ENCODE data around the gene TIMM13.

The TIMM13 gene

GRCh38 chr19:2454199-2454961 lies 27.0 kb upstream of the TIMM13 start:
- no peaks in the 10 kb centered on the region; the same call in 1 of the 2 replicates for H3K4me1 ChIP-seq
- H3K36me3 ChIP-seq, result peaks cover 21% of the 10 kb centered on the region
- no peak overlapping the region for H3K4me3 ChIP-seq (ENCODE audit: low read depth, low read length)
- TF ChIP-seq CTCF (IDR thresholded peaks at IDR 0.05; ENCODE audit: low read depth, low read length), result no peak
- H3K9me3 ChIP-seq, result no peaks in the 10 kb centered on the region
- DNase-seq, result no peak
- no peaks in the 10 kb centered on the region for H3K27me3 ChIP-seq

DNA sequence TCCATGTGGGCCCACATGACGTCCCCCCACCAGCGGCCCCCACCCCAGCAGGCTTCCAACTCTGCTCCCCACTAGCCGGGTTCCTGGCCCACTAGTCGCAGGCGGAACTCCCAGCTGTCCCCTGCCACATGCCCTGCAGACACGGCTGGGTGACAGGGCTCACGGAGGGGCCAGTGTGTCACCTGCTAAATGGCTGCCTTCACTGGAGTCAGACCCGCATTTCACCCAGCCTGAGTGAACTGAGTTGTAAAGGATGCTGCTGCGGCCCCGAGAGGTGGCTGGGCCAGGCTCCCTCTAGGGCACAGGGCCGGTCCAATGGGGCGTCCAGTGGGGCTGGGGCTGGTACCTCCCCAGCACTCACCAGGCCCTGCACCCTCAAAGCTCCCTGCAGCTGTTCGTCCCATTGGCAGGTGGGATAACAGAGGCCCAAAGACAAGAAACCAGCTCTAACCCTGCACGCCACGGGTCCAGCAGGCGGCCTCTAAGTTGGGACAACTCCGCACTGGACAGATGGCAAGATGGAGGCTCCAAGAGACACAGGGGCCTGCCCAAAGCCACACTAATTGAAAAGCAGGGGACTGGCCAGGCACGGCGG lies 26.1 kb upstream of the TIMM13 start:
- no peak for TF ChIP-seq CTCF (IDR thresholded peaks at IDR 0.05; ENCODE audit: low read depth, low read length)
- no peak overlapping the region for H3K4me3 ChIP-seq (ENCODE audit: low read depth, low read length)
- H3K36me3 ChIP-seq, result peaks cover 25% of the 10 kb centered on the region
- H3K27me3 ChIP-seq, result no peaks in the 10 kb centered on the region
- no peaks in the 10 kb centered on the region; the same call in 1 of the 2 replicates for H3K4me1 ChIP-seq
- no peaks in the 10 kb centered on the region for H3K9me3 ChIP-seq
- DNase-seq, result no peak

DNA sequence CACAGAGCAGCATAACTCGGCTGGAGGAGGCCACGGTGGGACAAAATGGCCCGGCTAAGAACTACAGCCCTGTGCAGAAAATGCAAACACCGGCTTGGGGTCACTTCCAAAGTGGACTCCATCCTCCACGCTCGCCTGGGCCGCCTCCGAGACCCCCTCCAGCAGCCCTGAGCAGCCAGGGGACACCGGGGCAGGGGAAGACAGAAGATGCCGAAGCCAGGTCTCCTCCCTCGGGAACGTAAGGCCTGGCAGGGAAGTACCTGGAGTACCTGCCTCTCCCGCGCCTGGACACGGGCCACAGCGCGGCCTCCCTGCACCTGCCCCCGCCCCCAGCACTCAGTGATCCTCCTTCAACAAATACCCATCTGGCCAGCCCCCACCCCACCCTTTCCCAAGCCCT lies 24.4 kb upstream of the TIMM13 start:
- no peaks in the 10 kb centered on the region for H3K27me3 ChIP-seq
- no peaks in the 10 kb centered on the region for H3K4me1 ChIP-seq
- H3K9me3 ChIP-seq, result no peaks in the 10 kb centered on the region
- no peak overlapping the region for H3K4me3 ChIP-seq (ENCODE audit: low read depth, low read length)
- H3K36me3 ChIP-seq, result peaks cover 38% of the 10 kb centered on the region
- DNase-seq, result no peak
- no peak for TF ChIP-seq CTCF (IDR thresholded peaks at IDR 0.05; ENCODE audit: low read depth, low read length)

GRCh38 chr19:2451138-2451537 lies 23.8 kb upstream of the TIMM13 start:
- Histone ChIP-seq H3K4me1 (no peaks in the 10 kb centered on the region), H3K36me3 (peaks cover 34% of the 10 kb centered on the region)
- no peak for TF ChIP-seq CTCF (IDR thresholded peaks at IDR 0.05; ENCODE audit: low read depth, low read length)

GRCh38 chr19:2449019-2449418 lies 21.6 kb upstream of the TIMM13 start:
- TF ChIP-seq CTCF (IDR thresholded peaks at IDR 0.05; ENCODE audit: low read depth, low read length), result no peak
- no peaks in the 10 kb centered on the region for H3K9me3 ChIP-seq
- H3K4me3 ChIP-seq (ENCODE audit: low read depth, low read length), result no peak overlapping the region
- H3K27me3 ChIP-seq, result no peaks in the 10 kb centered on the region
- no peak for DNase-seq
- H3K36me3 ChIP-seq, result peaks cover 41% of the 10 kb centered on the region
- no peaks in the 10 kb centered on the region for H3K4me1 ChIP-seq

More at GRCh38 chr19:2451138-2451537, 23.8 kb upstream of the TIMM13 start:
- no peak for DNase-seq
- H3K4me3 ChIP-seq (ENCODE audit: low read depth, low read length), result no peak overlapping the region
- H3K9me3 ChIP-seq, result no peaks in the 10 kb centered on the region
- no peaks in the 10 kb centered on the region for H3K27me3 ChIP-seq

- no peak overlapping the region for H3K4me3 ChIP-seq (ENCODE audit: low read depth, low read length)
- H3K4me1 ChIP-seq, result no peaks in the 10 kb centered on the region
- H3K36me3 ChIP-seq, result peaks cover 62% of the 10 kb centered on the region
- H3K27me3 ChIP-seq, result no peaks in the 10 kb centered on the region
- H3K9me3 ChIP-seq, result no peaks in the 10 kb centered on the region
- no peak for DNase-seq
- TF ChIP-seq CTCF (IDR thresholded peaks at IDR 0.05; ENCODE audit: low read depth, low read length), result no peak
Observed at GRCh38 chr19:2446381-2446780, 19.0 kb upstream of the TIMM13 start.

All from BE2C (cell line).